Measurements from ENCODE around the gene YOD1. TPM values are rescaled to one million over a fixed set of nuclear protein-coding genes. Genes with fewer than 3 reads are reported as not detected.

Gene YOD1
- total RNA-seq, 3 donors from 2014 or later = 5.8 to 7.8 (median 7.8) TPM

DNA sequence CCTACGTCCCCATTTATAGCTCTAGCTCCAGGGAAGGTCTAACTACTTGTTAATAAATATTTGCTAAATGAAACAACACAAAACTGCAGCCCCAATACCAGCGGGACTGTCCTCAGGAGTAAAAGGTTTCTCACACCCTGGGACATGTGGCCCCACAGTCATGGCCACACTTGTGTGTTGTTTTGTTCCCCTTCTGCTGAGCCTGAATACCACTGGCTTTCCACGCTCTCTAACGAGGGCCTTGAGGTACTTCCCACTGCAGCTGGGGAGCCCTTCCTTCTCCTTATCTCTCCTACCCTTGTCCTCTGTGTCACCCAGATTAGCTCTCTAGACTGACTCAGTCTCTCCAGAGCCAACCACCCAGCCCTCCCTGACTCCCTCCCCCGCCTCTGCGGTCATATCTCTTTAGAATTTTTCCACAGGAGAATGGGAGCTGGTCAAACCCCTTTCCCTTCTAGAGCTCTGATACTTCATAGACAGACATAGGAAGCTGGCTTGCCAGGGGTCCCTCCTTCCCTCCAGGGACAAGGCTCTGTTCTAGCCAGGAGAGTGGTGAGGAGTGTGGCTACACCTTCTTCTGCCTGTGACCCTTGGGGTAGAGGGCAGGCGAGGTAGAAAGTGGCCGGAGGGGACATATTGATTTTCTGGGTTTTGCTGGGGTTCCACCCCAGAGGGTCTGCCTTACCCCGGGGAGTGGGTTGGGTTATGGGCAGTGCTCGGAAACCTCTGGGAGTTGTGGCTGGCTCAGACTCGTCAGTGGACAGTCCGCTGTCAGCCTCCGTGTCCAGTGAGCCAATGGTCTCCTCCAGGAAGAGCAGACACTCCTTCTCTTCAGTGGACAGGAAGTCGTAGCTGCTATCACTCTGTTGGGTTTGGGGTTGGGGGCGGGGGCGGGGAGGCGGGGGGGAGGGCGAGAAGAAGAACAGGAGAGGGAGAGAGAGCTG lies 26.5 kb downstream of the YOD1 start:
- Histone ChIP-seq H3K36me3 (ENCODE audit: low read depth) (no peaks in the 10 kb centered on the region), H3K9me3 (no peaks in the 10 kb centered on the region), H3K4me3 (no peak overlapping the region), H3K4me1 (ENCODE audit: low read depth) (peaks cover 45% of the 10 kb centered on the region)
- no peak for ATAC-seq
- TF ChIP-seq, protein P1, sequence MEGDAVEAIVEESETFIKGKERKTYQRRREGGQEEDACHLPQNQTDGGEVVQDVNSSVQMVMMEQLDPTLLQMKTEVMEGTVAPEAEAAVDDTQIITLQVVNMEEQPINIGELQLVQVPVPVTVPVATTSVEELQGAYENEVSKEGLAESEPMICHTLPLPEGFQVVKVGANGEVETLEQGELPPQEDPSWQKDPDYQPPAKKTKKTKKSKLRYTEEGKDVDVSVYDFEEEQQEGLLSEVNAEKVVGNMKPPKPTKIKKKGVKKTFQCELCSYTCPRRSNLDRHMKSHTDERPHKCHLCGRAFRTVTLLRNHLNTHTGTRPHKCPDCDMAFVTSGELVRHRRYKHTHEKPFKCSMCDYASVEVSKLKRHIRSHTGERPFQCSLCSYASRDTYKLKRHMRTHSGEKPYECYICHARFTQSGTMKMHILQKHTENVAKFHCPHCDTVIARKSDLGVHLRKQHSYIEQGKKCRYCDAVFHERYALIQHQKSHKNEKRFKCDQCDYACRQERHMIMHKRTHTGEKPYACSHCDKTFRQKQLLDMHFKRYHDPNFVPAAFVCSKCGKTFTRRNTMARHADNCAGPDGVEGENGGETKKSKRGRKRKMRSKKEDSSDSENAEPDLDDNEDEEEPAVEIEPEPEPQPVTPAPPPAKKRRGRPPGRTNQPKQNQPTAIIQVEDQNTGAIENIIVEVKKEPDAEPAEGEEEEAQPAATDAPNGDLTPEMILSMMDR (IDR thresholded peaks at IDR 0.05) = no peak
- no peak for DNase-seq
- intact Hi-C loops (cut with DNase I, micrococcal nuclease) = no loop called here

GRCh38 chr1:207022996-207023679 lies 27.9 kb downstream of the YOD1 start:
- ATAC-seq = no peak
- TF ChIP-seq, protein P1 (IDR thresholded peaks at IDR 0.05) = no peak
- H3K4me3 ChIP-seq = no peak overlapping the region
- no peak for DNase-seq
- no peaks in the 10 kb centered on the region for H3K36me3 ChIP-seq (ENCODE audit: low read depth)
- intact Hi-C loops (cut with DNase I, micrococcal nuclease) = no loop called here
- peaks cover 34% of the 10 kb centered on the region for H3K4me1 ChIP-seq (ENCODE audit: low read depth)
- no peaks in the 10 kb centered on the region for H3K9me3 ChIP-seq

- DNase-seq (no peak), ATAC-seq (no peak)
- Histone ChIP-seq H3K9me3 (no peaks in the 10 kb centered on the region), H3K36me3 (ENCODE audit: low read depth) (no peaks in the 10 kb centered on the region), H3K4me3 (no peak overlapping the region), H3K4me1 (ENCODE audit: low read depth) (peaks cover 23% of the 10 kb centered on the region)
- TF ChIP-seq, protein P1 (IDR thresholded peaks at IDR 0.05) = no peak
- intact Hi-C loops (cut with DNase I, micrococcal nuclease) = no loop called here
These were observed 29.0 kb downstream of the YOD1 start for GRCh38 chr1:207021876-207022596.

- Histone ChIP-seq H3K9me3 (no peaks in the 10 kb centered on the region), H3K4me3 (no peak overlapping the region), H3K4me1 (ENCODE audit: low read depth) (peaks cover 17% of the 10 kb centered on the region), H3K36me3 (ENCODE audit: low read depth) (no peaks in the 10 kb centered on the region)
- DNase-seq (no peak), ATAC-seq (no peak)
- TF ChIP-seq, protein P1 (IDR thresholded peaks at IDR 0.05) = no peak
- intact Hi-C loops (cut with DNase I, micrococcal nuclease) = no loop called here
These were observed 29.7 kb downstream of the YOD1 start for GRCh38 chr1:207021139-207021861.

DNA sequence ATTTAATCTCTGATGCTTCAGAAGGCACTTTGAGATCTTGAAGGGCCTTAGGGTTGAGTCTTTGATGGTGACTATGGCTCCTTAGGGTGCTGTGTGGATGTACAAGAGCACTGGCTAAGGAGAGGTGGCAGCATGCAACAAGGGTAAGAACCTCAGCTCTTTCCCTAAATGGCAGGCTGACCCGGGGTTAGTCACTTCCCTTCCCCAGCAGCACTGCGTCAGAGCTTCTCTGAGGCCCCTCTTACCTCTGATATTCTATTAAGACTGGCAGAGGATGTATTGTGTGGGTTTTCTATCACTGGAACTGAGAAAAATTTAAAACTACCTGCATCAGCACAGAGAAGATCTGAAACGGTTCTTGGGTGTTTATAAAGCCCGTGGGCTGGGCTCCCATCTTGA lies 30.3 kb downstream of the YOD1 start:
- intact Hi-C loops (cut with DNase I, micrococcal nuclease) = no loop called here
- H3K36me3 ChIP-seq (ENCODE audit: low read depth) = no peaks in the 10 kb centered on the region
- DNase-seq = no peak
- no peak overlapping the region for H3K4me3 ChIP-seq
- no peak for ATAC-seq
- no peaks in the 10 kb centered on the region for H3K9me3 ChIP-seq
- TF ChIP-seq, protein P1 (IDR thresholded peaks at IDR 0.05) = no peak
- H3K4me1 ChIP-seq (ENCODE audit: low read depth) = peaks cover 13% of the 10 kb centered on the region

Data from mucosa of descending colon (tissue), 3 donors.